ENCODE measurements around the gene PRCP. TPM values are rescaled to one million over a fixed set of nuclear protein-coding genes. Genes with fewer than 3 reads are reported as not detected.
A peak's percentile ranks its signal among the peaks of the same experiment; 100 is the strongest.
"Not testable (repeated sequence)": the region's sequence is repeated elsewhere in the genome, so short reads cannot be mapped to it uniquely, and the experiment has no call there.

Gene PRCP
- 10 to 100 TPM; 46.8 to 55.9 TPM for total RNA-seq

DNA sequence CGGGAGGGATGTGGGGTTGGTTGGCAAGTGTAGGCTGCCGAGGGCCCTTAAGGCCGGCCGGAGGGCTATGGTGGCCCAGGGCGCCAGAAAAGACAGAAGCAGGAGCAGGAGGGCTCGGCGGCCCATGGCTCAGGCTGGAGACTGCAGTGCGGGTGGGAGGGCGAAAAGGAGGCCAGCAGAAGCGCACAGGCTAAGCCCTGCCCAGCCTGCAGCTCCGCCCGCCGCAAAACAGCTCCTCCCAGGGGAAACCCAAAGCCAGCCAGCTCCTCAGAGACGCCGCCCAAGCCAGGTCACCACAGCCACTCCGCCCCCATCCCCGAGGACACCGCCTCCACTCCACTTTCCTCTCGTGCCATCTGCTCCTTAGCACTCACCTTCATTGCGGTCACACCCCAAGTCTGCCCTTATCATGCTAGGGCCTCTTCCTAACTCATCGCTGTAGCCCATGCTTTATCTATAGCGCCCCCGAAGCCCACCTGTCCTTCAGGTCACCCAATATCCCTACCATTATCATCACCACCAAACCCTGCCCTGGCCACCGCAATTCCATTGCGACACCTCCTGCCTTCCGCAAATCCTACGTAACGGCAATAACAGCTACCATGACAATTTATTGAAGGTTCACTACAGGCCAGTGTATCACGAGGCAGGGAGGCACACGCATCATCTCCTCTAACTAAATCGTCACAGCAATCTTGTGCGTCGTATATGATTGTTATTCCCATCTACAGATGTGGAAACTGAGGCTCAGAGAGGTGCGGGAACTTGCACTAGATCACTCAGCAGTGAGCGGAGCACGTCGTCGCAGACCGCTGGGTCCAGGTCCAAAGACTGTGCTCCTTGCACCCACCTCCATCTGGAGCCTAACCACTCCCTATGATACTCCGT is at the start of gene PRCP:
PRCP (minus strand) TSS at position 154 of the 888 bp plus-strand sequence; CDS start at position 126, 28 bp downstream.
- peaks cover 11 to 26% of the 10 kb centered on the region in 2 donors for H3K4me1 ChIP-seq (ENCODE audit: control insufficient read depth in 1 of 2, low read depth in 2 of 2)
- H3K9me3 ChIP-seq: no peaks in the 10 kb centered on the region
- TF ChIP-seq, protein P1, sequence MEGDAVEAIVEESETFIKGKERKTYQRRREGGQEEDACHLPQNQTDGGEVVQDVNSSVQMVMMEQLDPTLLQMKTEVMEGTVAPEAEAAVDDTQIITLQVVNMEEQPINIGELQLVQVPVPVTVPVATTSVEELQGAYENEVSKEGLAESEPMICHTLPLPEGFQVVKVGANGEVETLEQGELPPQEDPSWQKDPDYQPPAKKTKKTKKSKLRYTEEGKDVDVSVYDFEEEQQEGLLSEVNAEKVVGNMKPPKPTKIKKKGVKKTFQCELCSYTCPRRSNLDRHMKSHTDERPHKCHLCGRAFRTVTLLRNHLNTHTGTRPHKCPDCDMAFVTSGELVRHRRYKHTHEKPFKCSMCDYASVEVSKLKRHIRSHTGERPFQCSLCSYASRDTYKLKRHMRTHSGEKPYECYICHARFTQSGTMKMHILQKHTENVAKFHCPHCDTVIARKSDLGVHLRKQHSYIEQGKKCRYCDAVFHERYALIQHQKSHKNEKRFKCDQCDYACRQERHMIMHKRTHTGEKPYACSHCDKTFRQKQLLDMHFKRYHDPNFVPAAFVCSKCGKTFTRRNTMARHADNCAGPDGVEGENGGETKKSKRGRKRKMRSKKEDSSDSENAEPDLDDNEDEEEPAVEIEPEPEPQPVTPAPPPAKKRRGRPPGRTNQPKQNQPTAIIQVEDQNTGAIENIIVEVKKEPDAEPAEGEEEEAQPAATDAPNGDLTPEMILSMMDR (IDR thresholded peaks at IDR 0.05): no peak
- peak; percentile 69 for DNase-seq (ENCODE audit: low spot score)
- peak within 1 kb of the TSS; percentile 92 for H3K4me3 ChIP-seq
- peak within 1 kb of the TSS; percentile 91 to 93 for H3K27ac ChIP-seq
- ATAC-seq (ENCODE audit: insufficient number of reproducible peaks, low FRiP score, low read depth): peak; percentile 74
- no peaks in the 10 kb centered on the region for H3K27me3 ChIP-seq (replicated peaks; ENCODE audit: insufficient read depth)
- H3K36me3 ChIP-seq: no peaks in the 10 kb centered on the region

DNA sequence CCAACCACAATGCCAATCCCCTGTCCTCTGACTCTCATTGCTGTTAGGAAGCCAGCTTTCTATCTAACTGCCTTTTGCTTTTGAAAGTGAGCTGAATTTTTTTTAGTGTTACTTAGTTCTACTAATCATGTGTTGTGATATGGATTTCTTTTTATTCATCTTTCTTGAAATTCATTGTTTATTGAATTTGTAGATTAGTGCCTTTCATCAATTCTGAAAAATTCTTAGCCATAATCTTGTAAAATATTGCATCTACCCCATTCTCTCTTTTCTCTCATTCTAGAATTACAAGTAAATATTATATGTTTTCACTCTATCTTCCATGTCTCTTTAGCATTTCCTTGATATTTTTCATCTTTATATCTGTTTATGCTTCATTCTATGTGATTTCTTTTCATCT is 49.1 kb upstream of the PRCP start:
- TF ChIP-seq, protein P1 (IDR thresholded peaks at IDR 0.05): no peak
- ATAC-seq (ENCODE audit: insufficient number of reproducible peaks, low FRiP score, low read depth) (no peak), DNase-seq (ENCODE audit: low spot score) (no peak)
- Histone ChIP-seq H3K4me1 (ENCODE audit: control insufficient read depth in 1 of 2, low read depth in 2 of 2) (no peaks in the 10 kb centered on the region), H3K27me3 (replicated peaks; ENCODE audit: insufficient read depth) (no peaks in the 10 kb centered on the region), H3K36me3 (no peaks in the 10 kb centered on the region), H3K27ac (no peak overlapping the region), H3K9me3 (peaks cover 3% of the 10 kb centered on the region), H3K4me3 (no peak overlapping the region)

DNA sequence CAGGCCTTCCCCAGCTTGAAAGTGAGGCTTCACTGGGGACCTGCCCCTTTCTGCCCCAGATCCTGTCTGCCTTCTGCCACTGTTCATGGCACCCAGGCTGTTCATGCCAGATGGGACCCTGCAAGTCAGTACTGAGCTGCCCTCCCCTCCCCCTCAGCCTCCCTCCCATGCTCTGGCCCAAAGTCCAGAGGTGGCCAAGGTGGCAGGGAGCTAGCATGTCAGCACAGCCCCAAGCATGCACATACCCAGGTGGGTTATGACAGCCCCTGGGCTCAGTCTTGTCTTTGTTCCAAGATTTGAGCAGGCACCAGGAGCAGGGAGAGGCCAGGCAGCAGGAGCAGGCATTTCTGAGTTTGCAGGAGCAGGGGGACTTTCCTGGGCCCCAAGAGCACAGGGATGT is 45.5 kb upstream of the PRCP start:
- no peak for DNase-seq (ENCODE audit: low spot score)
- H3K27me3 ChIP-seq (replicated peaks; ENCODE audit: insufficient read depth): no peaks in the 10 kb centered on the region
- H3K9me3 ChIP-seq: no peaks in the 10 kb centered on the region
- TF ChIP-seq, protein P1 (IDR thresholded peaks at IDR 0.05): no peak
- no peaks in the 10 kb centered on the region for H3K36me3 ChIP-seq
- H3K4me3 ChIP-seq: no peak overlapping the region
- ATAC-seq (ENCODE audit: insufficient number of reproducible peaks, low FRiP score, low read depth): no peak
- no peak overlapping the region for H3K27ac ChIP-seq
- no peaks in the 10 kb centered on the region for H3K4me1 ChIP-seq (ENCODE audit: control insufficient read depth in 1 of 2, low read depth in 2 of 2)

DNA sequence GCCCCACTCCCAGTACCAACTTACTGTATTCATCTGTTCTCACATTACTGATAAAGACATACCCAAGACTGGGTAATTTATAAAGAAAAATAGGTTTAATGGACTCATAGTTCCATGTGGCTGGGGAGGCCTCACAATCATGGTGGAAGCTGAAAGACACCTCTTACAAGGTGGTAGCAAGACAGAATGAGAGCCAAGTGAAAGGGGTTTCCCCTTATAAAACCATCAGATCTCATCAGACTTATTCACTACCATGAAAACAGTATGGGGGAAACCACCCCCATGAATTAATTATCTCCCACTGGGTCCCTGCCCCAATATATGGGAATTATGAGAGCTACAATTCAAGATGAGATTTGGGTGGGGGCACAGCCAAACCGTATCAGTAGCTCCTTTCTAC is 44.8 kb upstream of the PRCP start:
- H3K36me3 ChIP-seq; H3K4me1 ChIP-seq (ENCODE audit: control insufficient read depth in 1 of 2, low read depth in 2 of 2); DNase-seq (ENCODE audit: low spot score); H3K27me3 ChIP-seq (replicated peaks; ENCODE audit: insufficient read depth); ATAC-seq (ENCODE audit: insufficient number of reproducible peaks, low FRiP score, low read depth); H3K4me3 ChIP-seq; H3K9me3 ChIP-seq; H3K27ac ChIP-seq: not testable (repeated sequence)

DNA sequence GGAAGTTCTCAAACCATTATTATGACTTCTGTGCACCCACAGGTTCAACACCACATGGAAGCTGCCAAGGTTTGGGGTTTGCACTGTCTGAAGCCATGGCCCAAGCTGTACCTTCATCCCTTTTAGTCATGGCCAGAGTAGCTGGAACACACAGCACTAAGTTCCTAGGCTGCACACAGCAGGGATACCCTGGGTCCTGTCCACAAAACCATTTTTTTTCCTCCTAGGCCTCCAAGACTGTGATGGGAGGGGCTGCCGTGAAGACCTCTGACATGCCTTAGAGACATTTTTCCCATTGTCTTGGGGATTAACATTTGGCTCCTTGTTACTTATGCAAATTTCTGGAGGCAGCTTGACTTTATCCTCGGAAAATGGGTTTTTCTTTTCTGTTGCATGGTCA is 44.0 kb upstream of the PRCP start:
- Histone ChIP-seq H3K9me3 (no peaks in the 10 kb centered on the region), H3K4me1 (ENCODE audit: control insufficient read depth in 1 of 2, low read depth in 2 of 2) (no peaks in the 10 kb centered on the region), H3K4me3 (no peak overlapping the region), H3K36me3 (no peaks in the 10 kb centered on the region), H3K27ac (no peak overlapping the region), H3K27me3 (replicated peaks; ENCODE audit: insufficient read depth) (no peaks in the 10 kb centered on the region)
- DNase-seq (ENCODE audit: low spot score): no peak
- ATAC-seq (ENCODE audit: insufficient number of reproducible peaks, low FRiP score, low read depth): no peak
- TF ChIP-seq, protein P1 (IDR thresholded peaks at IDR 0.05): no peak

DNA sequence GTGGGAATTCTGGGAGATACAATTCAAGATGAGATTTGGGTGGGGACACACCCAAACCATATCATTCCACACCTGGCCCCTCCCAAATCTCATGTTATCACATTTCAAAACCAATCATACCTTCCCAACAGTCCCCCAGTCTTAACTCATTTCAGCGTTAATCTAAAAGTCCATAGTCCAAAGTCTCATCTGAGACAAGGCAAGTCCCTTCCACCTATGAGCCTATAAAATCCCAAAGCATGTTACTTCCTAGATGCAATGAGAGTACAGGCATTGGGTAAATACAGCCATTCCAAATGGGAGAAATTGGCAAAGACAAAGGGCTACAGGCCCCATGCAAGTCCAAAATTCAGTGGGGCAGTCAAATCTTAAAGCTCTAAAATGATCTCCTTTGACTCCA is 43.2 kb upstream of the PRCP start:
- not testable (repeated sequence) for H3K36me3 ChIP-seq; H3K4me3 ChIP-seq; H3K4me1 ChIP-seq (ENCODE audit: control insufficient read depth in 1 of 2, low read depth in 2 of 2); H3K27ac ChIP-seq; H3K27me3 ChIP-seq (replicated peaks; ENCODE audit: insufficient read depth); DNase-seq (ENCODE audit: low spot score); H3K9me3 ChIP-seq; ATAC-seq (ENCODE audit: insufficient number of reproducible peaks, low FRiP score, low read depth)

All from thoracic aorta (tissue), 2 donors.